HG02938 (cell line): ENCODE measurements around the gene POLR2L.

Experiments used
- ATAC-seq: cut with Tn5 transposase; IDR thresholded peaks from one replicate; pipeline ENCODE4 v1.9.1; 2021; ENCODE audit warnings: mild to moderate bottlenecking, moderate library complexity; ENCODE audit not compliant: unreplicated experiment

Gene POLR2L

GRCh38 chr11:797296-798092 lies 44.8 kb downstream of the POLR2L start:
- ATAC-seq: peak; percentile 36

DNA sequence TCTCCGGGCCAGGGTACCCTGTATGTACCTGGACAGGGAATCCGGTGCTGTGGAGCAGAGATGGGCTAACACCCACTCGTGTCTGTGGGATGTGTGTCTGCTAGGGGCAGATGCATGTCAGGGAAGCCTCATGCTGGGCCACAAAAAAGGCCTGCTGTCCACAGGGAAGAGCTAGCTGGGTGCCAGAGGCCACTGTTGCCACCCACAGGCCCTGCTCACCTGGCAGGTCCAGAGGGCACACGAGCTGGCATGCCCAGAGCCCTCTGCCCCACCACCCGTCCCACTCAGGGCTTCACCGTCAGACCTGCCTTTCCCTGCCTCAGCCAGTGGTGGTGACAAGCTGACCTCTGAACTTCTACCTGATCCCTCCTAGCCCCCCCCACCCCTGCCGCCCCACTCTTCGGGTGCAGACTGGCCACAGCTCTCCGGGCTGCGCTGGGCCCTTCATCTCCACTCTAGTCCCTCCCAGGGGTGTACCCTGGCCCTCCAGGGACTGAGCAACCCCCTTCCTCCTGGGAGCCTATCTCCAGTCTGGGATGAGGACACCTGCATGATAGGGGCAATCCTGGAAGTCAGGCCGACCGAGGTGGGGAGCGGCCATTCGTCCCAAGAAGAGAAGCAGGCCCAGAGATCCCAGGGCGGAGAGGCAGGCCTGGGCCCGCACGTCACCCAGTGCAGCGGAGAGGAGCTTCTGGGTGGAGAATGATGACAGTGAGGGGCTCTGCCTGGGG lies 45.6 kb downstream of the POLR2L start:
- no peak for ATAC-seq

- no peak for ATAC-seq
Observed at GRCh38 chr11:795634-796564, 46.4 kb downstream of the POLR2L start.

DNA sequence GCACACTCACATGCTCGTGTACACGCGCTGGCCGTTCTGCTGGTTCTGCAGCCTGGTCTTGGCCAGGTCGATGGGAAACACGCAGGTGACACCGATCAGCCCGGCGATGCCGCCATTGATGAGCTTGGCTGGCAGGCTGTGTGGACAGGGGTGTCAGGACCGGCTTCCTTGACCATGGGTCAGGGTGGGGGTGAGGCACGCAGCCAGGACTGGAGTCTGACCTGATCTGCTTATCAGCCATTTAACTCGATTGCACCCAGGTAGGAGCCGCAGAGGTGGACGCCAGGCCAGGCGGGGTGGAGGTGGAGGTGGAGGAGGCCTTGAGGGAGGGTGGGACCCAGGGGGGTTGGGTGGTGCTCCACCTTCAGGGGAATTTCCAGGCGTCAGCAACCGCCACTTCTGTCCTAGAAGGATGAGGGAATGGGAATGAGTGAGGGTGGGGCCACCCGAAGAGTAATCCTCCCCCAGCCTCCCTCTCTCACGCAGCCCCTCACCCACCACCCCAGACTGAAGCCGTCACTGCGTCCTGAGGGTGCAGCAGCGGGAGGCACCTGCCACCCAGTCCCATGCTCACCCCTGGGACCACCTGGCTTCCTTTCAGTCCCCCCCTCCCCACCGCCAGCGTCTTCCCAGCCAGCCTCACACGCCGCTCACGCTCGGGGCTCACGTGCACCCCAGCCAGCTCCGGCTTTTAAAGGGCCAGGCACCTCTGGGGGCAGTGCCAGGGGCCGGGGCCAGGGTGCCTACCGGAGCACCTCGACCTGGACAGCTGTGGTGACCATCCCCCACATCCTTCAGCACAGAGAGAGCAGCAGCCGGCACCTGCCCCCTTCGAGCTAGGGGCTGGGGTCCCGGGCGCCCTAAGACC lies 47.3 kb downstream of the POLR2L start:
- no peak for ATAC-seq

DNA sequence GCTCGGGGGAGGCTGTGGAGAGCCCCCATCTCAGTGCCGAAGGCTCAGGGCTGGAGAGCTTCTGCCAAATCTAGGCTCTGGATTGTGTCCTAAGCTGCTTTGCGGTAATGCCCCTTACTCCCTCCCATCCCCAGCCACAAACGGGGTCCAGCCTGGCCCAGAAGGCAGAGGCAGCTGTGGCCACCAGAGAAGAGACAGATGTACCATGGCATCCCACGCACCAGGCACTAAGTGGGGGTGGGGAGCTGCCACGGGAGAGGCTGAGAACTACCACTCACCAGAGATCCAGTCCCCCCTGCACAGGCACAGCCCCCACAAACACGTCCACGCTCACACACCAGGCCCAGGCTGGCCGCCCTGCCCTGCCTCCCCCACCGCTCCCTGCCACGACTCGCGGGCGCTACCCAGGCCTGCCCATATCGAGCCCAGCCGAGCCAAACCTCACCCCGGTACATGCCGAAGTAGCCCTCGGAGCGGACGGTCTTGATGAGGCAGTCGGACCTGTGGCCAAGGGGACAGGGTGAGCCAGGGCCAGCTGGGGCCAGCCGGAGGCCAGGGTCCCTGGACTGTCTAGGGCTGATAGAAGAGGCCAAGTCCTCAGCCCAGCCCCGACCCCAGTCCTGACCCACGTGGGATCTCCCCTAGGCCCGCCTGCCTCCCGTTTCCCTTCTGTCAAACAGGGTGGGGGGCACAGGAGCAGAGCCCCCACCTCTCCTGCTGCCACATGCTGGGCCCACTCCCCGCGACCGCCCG lies 48.1 kb downstream of the POLR2L start:
- ATAC-seq: no peak

GRCh38 chr11:793556-793955 lies 48.8 kb downstream of the POLR2L start:
- no peak for ATAC-seq

GRCh38 chr11:792873-793272 lies 49.5 kb downstream of the POLR2L start:
- no peak for ATAC-seq

GRCh38 chr11:792535-792821 lies 49.9 kb downstream of the POLR2L start:
- ATAC-seq: no peak

DNA sequence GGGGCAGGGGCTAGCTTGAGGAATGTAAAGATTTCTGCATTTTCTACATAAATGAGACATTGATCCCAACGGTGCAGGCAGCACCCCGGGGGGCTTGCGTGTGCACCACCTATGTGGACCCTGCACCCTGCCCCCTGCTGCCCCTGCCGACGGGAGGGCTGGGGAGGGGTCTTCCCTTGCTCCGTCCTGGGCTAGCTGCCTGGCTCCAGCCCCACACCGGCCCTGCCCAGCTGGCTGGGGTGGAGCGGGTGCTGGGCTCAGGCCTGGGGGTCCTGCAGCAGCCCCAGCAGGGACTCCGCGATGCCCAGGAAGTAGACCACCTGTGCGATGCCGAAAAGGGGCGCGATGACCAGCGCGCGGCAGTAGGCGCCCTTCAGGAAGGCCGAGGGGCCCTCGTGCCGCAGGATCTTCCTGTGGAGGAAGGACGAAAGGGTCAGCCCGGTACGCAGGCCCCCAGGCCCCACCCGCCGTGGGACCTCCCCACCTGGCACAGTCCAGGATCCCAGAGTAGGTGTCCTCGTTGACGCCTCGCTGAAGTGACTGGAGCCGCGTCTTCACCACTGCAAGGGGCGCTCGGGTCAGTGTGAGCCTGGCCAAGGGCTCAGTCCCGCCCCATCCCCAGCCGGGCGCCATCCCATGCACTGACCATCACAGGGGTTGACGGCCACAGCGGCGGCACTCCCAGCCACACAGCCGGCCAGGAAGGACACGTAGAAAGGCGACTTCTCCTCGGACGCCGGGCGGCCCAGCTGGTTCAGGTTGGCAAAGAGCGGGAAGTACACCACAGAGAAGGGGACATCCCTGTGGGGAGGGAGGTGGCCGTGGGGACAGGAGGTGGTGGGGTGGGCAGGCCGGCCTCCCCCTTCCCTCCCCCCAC lies 50.4 kb downstream of the POLR2L start:
- no peak for ATAC-seq

- no peak for ATAC-seq
Observed at GRCh38 chr11:790721-791564, 51.4 kb downstream of the POLR2L start.

DNA sequence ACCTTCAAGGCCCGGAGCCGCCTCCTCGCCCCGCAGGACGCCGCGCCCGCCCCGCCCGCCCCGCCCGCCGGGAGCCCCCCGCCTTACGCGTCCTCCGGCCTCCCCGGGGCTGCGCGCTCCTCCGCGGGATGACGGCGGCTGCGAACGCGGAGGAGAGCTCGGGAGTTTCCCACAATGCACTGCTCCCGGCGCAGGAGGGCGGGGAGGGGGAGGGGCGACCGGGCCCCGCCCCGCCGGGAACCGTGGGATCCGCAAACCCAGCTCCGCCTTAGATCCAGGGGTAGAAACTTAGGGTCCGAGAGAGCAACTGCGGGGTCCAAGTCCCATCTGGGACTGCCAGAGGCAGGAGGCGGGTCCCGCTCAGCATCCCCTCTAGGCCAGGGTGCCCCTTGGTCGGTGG lies 52.4 kb downstream of the POLR2L start, which contains the start of gene CEND1:
Gene CEND1 (minus strand): TSS at position 148 of the 400 bp plus-strand sequence. CDS start 1,514 bp downstream, outside the sequence.
- ATAC-seq: no peak
